HG02885 (cell line): ENCODE measurements around the gene PILRA.
"Not testable (repeated sequence)": the region's sequence is repeated elsewhere in the genome, so short reads cannot be mapped to it uniquely, and the experiment has no call there.

Source experiments
- ATAC-seq: cut with Tn5 transposase; IDR thresholded peaks from one replicate; pipeline ENCODE4 v1.9.1; 2021; ENCODE audit warnings: mild to moderate bottlenecking; ENCODE audit not compliant: unreplicated experiment, poor library complexity

The PILRA gene

DNA sequence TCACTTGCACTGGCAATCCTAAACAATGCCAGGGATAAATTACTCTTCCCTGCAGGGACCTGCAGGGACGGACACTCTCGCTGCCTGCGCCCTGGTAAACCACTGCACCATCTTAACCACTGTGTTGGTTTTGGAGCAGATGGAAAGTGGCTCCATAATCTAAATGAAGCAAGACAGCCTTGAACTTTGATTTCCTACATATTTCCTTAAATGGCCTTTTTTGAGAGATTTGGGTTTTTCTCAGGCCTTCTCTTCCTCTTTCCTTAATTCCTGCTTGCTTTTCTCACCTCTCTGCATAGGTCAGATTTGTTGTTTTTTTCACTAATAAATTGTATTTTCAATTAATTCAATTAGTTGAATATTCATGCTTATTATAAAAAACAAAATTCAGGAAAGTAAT is 2.8 kb downstream of the PILRA start:
- no peak for ATAC-seq

DNA sequence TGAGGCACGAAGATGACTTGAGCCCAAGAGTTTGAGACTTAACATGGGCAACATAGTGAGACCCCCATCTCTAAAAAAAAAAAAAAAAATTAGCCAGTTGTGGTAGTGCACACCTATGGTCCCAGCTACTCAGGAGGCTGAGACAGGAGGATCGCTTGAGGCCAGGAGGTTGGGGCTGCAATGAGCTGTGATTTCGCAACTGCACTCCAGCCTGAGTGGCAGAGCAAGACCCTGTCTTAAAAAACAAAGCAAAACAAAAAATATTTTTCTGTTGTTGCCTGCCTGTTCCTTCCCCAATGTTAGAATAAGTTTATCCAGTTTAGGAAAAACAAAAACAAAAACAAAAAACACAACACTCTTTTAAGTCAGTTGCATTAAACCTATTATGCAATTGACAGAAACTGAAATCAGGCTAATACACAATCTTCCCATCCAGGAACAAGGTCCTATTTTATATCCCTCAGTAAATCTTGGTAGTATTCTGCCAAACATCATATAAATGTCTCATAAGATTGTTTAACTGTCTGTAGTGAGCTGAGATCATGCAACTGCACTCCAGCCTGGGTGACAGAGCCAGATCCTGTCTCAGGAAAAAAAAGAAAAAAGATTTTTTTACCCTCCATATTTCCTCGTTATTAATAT is 4.9 kb downstream of the PILRA start:
- no peak for ATAC-seq

DNA sequence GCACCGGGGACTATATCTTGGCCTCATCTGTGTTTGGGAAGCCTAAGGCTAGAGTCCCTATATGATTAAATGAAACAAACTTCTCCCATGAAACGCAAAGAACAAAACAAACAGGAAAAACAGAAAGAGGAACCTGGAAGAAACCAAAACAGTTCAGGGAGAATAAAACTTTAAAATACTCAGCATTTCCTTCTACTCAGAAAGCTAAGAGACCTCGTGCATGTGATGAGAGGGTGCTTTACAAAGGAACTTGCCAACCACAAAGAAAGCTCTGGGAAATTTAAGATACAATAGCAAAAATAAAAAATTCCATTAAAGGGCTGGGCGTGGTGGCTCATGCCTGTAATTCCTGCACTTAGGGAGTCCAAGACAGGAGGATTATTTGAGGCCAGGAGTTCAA is 6.9 kb downstream of the PILRA start:
- no peak for ATAC-seq

DNA sequence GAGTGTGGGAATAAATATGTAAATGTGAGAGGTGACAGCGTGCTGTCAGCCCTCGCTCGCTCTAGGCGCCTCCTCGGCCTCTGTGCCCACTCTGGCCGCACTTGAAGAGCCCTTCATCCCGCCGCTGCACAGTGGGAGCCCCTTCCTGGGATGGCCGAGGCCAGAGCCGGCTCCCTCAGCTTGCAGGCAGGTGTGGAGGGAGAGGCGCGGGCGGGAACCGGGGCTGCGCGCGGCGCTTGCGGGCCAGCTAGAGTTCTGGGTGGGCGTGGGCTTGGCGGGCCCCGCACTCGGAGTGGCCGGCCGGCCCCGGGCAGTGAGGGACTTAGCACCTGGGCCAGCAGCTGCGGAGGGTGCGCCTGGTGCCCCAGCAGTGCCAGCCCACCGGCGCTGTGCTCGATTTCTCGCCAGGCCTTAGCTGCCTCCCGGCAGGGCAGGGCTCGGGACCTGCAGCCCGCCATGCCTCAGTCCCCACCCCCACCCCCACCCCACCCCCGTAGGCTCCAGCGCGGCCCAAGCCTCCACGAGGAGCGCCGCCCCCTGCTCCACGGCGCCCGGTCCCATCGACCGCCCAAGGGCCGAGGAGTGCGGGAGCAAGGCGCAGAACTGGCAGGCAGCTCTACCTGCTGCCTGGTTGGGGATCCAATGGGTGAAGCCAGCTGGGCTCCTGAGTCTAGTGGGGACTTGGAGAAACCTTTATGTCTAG is 8.4 kb downstream of the PILRA start:
- not testable (repeated sequence) for ATAC-seq

DNA sequence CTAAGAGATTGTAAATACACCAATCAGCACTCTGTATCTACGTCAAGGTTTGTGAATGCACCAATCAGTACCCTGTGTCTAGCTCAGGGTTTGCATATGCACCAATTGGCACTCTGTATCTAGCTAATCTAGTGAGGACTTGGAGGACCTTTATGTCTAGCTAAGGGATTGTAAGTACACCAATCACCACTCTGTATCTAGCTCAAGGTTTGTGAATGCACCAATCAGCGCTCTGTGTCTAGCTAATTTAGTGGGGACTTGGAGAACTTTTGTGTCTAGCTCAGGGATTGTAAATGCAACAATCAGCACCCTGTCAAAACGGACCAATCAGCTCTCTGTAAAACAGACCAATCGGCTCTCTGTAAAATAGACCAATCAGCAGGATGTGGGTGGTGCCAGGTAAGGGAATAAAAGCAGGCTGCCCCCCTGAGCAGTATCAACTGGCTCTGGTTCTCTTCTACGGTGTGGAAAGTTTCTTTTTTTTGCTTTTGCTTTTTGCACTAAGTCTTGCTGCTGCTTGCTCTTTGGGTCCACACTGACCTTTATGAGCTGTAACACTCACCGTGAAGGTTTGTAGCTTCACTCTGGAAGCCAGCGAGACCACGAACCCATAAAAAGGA is 9.1 kb downstream of the PILRA start:
- not testable (repeated sequence) for ATAC-seq

DNA sequence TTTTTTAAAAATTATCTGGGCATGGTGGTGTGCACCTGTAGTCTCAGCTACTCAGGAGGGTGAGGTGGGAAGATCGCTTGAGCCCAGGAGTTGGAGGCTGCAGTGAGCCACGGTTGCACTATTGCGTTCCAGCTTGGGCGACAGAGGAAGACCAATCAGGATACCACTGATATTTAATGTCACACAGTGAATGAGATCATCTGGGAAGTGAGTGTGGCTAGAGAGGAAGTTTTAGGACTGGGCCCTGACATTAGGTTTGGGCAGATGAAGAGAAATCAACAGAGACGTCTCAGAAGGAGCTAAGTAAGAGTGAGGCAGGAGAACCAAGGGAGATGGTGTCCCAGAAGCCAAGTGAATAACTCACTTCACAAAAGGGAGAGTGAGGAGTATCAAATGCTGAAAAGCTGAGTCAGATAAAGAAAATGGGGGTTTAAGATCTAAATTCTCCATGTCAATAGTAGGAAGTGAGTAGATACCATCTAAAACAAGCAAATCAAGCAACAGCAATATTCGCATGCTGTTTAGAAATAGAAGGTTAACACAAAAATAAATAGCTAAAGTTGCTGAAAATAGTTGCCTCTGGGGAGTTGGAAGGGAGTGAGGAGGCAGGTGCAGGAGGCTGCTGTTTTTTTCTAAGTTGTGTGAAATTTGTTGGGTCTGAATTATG is 11.5 kb downstream of the PILRA start:
- ATAC-seq = no peak

DNA sequence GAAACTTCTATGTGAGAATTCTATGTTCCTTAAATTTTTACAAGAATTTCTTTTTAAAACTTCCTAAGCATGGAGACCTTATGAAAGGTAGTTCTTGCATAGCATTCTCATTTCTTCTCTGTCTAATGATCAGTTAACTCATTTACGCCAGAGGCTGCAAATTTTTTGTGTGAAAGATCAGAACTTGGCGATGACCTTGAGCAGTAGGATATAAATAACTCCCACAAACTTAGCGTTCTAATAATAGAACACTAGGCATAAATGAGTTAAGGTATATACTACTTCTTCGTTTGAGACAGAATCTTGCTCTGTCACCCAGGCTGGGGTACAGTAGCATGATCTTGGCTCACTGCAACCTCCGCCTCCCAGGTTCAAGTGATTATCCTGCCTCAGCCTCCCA is 13.7 kb downstream of the PILRA start:
- ATAC-seq = no peak

DNA sequence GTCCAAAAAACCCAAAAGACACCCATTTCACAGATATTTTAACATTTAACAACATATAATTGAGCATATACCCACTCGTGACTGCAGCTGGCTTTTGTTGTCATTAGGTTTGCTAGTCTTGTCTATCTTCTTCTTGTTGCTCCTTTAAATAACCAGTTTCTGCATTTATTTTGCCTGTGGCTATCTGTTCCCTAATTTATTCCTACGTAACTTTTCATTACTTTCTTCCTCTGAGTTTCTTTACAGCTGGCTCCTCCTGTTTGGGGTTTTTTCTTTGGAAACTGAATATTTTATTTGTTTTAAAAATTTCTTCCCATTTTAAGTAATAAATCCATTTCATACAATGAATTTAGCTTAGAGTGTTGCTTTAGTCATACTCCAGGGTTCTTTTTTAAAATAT is 14.4 kb downstream of the PILRA start:
- no peak for ATAC-seq

DNA sequence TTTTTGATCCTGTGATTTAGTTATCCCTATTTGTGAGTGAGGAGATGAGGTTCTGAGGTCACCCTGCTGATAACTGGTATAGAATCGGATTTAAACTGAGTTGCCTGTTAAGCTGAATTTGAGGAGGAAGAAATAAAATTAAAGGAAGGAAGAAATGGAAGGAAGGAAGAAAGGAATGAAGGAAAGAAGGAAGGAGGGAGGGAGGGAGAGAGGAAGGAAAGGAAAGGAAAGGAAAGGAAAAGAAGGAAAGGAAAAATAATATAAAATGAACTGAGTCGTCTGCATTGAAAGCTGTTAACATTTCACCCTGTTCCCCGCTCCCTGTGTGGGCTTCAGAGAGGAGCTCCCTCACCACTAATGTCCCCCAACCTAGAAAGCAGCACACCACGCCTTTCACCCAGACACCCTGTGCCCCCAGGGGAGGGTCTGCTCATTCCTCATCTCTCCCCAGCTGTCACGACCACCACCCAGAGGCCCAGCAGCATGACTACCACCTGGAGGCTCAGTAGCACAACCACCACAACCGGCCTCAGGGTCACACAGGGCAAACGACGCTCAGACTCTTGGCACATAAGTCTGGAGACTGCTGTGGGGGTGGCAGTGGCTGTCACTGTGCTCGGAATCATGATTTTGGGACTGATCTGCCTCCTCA is 16.3 kb downstream of the PILRA start:
- no peak for ATAC-seq

DNA sequence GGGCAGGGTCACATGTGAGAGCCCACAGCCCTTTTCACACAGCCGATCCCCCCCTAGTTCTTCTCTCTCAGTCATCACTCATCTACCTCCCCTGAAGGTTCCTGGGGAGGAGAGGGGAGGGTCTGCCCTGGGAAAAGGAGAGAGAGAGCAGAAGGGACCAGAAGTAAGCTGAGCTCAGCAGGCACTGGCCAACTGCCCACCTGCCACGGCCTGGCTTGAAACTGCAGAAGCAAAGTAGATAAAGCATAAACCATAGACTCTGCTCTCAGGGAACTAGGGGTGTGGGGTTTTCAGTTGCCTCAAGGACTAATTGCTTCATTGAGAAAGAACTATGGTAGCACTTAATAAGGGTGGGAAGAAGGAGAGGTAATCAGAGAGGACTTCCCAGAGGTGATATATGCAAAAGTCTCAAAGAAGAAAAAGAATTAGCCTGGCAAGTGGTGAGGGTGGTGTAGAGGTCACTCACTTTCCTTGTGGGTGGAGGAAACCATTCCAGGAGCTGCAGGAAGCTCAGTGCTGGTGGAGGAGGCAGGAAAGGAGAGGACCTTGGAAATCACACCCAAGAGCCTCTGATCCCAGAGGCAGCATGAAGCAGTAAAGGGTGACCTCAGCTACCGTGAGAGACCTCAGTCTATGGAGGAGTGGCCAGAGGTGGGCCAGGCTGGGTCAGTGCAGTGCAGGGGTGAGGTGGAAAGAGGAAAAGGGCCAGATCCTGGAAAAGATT is 17.2 kb downstream of the PILRA start:
- no peak for ATAC-seq

DNA sequence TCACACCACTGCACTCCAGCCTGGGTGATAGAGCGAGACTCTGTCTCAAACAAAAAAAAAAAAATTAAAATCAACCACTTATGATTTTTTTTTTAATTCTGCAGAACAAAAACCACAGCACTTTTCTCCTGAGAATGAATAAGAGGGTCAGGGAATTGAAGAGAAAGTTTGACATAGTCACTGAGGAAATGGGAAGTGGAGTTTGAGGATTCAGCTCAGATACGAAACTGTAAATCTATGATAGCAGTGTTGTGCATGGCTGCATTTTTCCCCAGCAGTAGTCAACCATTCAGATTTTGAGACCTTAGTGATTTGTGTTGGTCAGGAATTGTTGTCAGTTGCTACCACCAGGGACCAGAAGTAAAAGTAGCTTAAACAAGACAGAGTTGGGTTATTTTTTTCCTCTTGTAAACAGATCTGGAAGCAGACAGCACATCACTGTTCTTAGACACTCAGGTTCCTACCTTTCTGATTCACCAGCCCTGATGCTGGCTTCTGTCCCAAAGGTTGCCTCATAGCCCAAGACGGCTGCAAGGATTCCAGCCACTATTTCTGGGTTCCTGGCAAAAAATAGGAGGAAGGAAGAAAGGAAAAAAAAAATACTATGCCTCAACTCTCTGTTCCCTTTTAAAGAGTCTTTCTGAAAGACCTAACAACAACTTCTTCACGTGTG is 20.1 kb downstream of the PILRA start:
- no peak for ATAC-seq

DNA sequence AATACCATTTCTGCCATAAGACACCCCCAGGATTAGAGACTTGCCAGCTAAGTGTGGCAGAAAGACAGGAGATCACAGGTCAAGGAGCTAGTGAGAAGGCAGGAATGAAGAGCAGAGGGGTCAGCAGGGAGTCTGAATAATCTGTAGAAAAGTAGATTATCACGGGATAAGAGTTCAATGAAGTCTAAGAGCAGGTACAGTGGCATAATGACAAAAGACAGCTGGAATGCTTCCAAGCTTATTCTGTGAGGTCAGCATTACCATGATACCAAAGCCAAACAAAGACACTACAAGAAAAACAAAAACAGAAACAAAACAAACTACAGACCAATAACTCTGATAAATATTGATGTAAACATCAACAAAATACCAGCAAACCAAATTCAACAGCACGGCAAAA is 20.8 kb downstream of the PILRA start:
- ATAC-seq = no peak

DNA sequence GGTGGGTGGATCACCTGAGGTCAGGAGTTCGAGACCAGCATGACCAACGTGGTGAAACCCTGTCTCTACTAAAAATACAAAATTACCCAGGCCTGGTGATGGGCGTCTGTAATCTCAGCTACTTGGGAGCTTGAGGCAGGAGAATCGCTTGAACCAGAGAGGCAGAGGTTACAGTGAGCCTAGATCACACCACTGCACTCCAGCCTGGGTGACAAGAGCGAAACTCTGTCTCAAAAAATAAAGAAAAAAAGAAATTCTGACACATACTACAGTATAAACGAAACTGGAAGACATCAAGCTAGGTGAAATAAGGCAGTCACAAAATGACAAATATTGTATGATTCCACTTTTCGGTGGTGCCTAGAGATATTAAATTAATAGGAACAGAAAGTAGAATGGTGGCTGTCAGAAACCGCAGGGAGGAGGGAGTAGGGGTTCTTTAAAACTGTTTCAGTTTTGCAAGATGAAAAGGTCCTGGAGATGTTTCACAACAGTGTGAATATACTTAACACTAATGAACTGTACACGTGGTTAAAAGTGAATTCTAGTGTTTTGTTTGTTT is 23.2 kb downstream of the PILRA start:
- ATAC-seq = peak; percentile 85

DNA sequence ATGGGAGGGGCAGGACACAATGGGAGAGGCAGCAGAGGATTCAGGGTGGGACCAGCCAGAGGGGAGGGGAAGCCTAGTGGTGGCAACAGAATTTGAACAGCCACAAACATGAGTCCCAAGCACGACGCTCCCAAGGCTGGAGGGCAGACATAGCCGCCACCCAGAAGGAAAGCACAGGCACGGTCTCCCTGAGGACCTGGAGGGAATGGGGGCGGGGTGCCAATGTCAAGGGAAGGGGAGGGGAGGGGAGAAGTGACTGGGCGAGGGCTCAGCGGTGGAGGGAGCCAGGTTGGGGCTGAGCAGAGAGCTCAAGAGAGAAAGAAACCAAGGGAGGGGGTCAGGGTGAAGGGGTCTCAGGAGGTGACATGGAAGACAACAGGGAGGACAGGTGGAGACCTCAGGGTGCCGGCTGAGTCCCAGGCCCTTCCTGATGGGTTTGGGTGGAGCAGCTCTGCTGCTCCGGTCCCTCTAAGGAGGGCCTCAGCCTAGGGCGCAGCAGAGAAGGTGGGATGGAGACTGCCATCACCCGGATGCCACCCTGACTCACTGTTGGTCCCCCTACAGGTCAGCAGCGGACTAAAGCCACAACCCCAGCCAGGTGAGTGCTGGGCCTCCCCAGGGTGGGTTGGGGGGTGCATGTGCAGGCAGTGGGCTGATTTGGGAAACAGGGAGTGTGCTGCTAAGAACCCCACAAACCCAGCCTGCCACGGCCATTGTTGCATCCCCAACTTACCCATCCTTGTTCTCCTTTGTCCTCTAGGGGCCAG is 24.2 kb downstream of the PILRA start:
- no peak for ATAC-seq

DNA sequence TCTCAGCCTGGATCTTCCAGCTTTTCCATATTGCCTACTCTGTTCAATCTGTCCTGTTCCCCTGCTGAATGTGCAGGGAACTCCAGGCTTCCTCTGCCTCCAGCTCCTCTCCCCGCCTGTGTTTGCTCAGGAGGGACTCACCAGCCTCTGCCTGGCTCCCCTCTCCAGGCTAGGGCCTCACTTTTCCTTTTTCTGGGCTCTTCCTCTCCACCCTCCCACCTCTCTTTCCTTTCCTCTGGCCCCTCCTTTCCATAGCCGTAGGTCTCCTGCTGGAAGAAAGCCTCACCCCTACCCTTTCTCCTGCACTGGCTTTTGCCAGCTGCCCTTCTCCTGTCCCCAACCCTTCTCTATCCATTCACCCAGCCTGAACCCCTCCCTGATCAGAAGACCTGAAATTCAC is 25.0 kb downstream of the PILRA start:
- ATAC-seq = no peak

DNA sequence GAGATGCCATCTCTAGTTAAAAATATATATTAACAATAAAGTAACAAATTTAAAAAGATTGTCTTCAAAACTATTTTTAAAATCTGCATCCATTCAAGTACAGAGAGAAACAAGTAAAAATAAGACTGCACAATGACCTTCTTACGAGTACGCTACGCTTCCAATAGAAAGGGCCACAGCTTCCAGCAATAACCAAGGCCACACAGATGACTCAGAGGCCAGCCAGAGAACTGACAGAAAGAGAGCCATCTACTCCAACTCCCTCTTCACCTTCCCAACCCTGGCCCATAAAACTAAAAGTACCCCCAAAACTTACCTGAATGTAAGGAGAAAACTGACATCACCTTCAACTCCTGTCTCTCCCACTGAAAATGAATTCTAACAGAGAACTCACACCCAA is 26.8 kb downstream of the PILRA start:
- no peak for ATAC-seq

DNA sequence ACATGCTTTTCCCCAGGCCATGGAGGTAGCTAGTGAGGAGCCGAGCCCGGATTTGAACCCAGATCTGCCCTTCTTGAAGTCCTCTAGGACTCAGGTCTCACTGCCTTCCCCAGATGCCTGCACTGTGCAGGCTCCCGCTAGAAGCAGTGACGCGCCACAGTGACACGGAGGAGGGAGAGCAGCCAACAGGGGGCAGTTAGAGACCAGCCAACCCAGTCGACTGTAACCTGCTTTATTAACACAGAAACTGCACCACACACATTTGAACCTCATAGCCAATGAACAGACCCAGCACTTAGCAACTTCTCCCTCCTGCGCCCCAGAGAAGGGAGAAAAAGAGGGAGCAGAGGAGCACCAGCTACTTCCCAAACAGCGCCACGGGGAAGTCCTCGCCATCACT is 27.4 kb downstream of the PILRA start:
- no peak for ATAC-seq

DNA sequence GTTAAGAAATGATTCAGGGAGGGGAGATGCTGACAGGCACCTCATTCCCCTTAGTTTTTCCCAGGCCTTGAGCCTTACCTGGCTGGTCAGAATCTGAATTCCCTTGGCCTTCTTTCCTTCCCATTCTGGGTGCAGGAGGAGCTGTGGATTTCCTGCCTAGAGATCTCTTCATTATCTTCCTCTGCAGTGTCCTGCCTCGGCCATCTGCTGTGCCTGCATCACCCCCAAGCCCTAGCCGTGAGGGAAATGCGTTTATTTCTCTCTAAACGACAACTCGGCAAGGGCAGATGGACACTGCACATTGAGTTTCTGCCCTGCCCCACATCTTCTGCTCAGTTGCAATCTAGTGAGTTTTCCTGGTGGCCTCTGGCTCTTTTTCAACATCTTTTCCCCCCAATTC is 28.5 kb downstream of the PILRA start:
- no peak for ATAC-seq

DNA sequence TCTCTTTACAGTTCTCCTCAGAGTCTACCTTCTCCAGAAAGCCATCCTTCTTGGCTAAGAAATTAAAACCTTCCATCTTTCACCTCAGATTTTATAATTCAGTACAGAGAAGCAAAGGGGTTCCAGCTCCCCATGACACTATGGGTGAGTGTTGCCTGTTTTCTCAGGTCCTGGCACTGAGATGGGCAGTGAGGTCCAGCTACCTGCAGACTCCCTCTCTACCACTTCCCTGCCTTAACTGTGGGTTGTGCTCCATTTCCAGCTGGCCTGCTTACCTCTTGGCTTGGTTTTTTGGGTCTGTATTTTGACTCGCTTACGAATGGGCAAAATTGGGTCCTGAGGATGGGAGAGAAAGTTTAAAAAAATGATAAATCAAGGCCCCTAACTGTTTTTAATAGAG is 29.0 kb downstream of the PILRA start:
- no peak for ATAC-seq
